Kasumi-1 (cell line): ENCODE data around the gene DYRK2.
"Not testable (repeated sequence)": the region's sequence is repeated elsewhere in the genome, so short reads cannot be mapped to it uniquely, and the experiment has no call there.

Source experiments
- DNase-seq, 2 experiments: peaks; one replicate each; lab custom pipeline; 2025; lab: John Stamatoyannopoulos, UW

Gene DYRK2

GRCh38 chr12:67669934-67670631, 21.5 kb downstream of the DYRK2 start:
- no peak for DNase-seq

GRCh38 chr12:67671419-67671818, 22.9 kb downstream of the DYRK2 start:
- no peak for DNase-seq

- DNase-seq: no peak
These were observed 23.3 kb downstream of the DYRK2 start for GRCh38 chr12:67671892-67672291.

DNA sequence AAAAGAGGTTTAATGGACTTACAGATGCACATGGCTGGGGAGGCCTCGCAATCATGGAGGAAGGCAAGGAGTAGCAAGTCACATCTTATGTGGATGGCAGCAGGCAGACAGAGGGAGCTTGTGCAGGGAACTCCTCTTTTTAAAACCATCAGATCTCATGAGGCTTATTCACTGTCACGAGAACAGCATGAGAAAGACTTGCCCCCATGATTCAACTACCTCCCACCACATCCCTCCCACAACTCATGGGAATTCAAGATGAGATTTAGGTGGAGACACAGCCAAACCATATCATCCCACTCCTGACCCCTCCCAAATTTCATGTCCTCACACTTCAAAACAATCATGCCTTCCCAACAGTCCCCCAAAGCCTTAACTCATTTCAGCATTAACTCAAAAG, 24.0 kb downstream of the DYRK2 start:
- not testable (repeated sequence) for DNase-seq

DNA sequence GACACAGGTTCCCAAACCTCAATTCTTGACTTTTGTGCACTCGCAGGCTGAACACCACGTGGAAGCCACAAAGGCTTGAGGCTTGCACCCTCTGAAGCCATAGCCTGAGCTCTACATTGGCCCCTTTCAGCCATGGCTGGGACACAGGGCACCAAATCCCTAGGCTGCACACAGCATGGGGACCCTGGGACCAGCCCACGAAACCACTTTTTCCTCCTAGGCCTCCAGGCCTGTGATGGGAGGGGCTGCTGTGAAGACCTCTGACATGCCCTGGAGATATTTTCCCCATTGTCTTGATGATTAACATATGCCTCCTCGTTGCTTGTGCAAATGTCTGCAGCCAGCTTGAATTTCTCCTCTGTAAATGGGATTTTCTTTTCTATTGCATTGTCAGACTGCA, 25.0 kb downstream of the DYRK2 start:
- not testable (repeated sequence) for DNase-seq

DNA sequence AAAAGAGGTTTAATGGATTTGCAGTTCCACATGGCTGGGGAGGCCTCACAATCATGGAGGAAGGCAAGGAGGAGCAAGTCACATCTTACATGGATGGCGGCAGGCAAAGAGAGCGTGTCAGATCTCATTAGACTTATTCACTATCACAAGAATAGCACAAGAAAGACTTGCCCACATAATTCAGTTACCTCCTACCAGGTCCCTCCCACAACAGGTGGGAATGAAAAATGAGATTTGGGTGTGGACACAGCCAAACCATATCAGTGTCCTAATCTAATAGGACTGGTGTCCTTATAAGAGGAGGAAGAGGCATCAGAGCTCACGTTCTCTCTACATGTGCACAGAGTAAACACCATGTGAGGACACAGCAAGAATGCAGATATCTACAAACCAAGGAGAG, 25.9 kb downstream of the DYRK2 start:
- DNase-seq: no peak

GRCh38 chr12:67676624-67677023, 28.1 kb downstream of the DYRK2 start:
- DNase-seq: no peak

DNA sequence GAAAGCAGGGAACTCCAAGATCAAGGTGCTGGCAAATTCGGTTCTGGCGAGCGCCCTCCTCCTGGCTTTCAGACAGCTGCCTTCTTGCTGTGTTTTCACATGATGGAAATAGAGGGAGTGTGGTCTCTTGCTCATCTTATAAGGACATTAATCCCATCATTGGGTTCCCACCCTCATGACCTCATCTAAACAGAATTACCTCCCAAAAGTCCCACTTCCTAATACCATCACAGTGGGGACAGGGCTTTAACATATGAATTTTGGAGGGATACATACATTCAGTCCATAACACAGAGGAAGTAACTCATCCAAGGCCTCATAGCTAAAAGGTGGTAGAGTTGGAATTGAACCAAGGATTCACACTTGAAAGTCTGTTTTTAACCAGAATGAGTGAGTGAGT, 28.6 kb downstream of the DYRK2 start:
- DNase-seq: no peak

GRCh38 chr12:67681105-67681778, 32.7 kb downstream of the DYRK2 start:
- no peak for DNase-seq

DNA sequence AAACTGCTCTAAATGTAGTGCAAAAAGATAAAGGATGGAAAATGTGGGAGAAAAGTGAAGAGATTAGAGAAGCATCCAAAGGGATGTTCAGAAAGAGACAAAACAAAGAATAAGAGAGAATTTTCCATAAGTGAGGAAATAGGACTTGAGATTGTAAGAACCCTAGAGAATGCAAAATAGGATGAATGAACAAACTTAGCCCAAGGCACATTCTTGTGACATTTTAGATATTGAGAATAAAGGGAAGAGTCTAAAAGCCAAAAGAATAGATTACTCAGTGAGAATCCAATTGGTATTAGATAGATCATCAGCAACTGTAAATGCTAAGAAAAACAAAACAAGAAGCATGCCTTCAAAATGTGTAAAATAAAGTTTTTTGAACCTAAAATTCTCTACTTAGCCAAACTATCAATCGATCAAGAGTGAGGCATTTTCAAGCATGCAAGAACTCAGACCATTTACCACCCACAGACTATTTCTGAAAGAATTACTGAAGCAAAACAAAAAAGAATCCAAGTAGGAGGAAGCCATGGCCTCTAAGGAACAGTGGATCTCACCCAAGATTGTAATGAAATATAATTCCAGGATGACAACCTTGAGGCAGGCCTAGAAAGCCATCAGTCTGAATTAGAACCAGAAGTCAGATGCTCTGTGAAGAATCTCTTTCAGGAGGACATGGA, 33.5 kb downstream of the DYRK2 start:
- DNase-seq: no peak

DNA sequence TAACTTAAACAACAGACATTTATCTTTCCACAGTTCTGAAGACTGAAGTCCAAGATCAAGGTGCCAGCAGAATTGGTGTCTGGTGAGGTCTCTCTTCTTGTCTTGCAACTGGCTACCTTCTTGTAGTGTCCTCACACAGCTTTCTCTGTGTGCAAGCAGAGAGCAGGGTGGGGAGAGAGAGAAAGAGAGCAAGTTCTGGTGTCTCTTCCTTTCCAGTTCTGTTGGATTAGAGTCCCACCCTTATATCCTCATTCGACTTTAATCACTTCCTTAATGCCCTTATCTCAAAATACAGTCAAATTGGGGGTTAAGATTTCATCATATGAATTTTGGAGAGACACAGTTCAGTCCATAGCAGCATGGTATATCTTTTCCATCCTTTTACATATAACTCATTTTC, 40.8 kb downstream of the DYRK2 start:
- no peak for DNase-seq

GRCh38 chr12:67690656-67691055, 42.1 kb downstream of the DYRK2 start:
- no peak for DNase-seq

- DNase-seq: no peak
These were observed 42.7 kb downstream of the DYRK2 start for GRCh38 chr12:67691220-67691619.

- DNase-seq: no peak
These were observed 43.6 kb downstream of the DYRK2 start for GRCh38 chr12:67692135-67692534.

DNA sequence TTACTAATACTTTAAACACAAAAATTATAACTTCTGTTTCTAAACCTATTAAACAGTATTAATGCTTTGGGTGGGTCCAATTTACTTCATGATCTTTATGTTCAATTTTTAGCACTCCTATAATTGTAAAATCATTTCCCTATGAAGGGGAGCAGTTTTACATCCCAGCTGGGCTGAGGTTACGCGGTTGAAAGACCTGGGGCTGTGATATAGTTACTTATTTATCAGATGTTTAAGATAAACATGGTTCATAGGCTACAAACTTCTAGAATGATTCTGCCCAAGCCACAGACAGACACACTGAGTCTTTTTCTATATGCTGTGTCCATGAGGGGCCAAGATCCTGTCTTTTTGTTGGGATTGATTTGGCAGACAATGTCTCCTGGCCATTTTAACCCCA, 44.4 kb downstream of the DYRK2 start:
- DNase-seq: no peak

DNA sequence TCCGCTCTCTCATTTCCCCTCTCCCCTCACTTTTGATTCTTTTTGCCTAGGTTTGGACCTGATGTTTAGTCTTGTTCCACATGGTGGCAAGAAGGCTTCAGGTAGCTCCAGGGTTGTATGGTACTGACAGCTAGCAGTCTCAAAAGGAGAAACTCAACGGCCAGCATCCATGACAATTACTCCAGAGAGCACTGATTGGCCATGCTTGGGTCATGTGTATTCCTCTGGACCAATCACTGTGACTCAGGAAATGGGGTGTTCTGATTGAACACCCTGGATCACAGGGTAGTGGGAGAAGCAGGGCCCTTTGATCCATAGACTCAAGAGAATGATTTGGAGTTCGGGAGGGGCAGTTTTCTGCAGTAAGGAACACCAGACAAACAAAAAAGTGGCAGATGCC, 45.3 kb downstream of the DYRK2 start:
- no peak for DNase-seq

GRCh38 chr12:67694306-67694900, 45.9 kb downstream of the DYRK2 start:
- no peak for DNase-seq

DNA sequence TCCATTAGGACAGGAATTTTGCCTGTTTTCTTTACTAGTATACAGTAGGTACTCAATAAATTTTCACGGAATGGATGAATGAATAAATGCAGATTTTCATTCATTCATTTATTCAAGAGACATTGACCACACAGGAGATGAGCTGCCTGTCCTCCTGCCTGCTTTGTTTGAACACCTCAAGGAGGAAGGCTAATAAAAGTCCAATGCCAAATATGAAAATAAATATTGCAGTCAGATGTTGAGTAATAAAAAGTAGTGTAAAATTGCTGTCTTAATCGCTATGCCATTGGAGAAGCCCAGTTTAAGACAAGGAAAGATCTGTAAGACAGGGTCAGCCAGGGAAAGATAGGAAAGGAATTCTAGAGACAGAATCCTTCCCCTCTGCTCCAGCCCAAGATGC, 47.4 kb downstream of the DYRK2 start:
- DNase-seq: no peak

DNA sequence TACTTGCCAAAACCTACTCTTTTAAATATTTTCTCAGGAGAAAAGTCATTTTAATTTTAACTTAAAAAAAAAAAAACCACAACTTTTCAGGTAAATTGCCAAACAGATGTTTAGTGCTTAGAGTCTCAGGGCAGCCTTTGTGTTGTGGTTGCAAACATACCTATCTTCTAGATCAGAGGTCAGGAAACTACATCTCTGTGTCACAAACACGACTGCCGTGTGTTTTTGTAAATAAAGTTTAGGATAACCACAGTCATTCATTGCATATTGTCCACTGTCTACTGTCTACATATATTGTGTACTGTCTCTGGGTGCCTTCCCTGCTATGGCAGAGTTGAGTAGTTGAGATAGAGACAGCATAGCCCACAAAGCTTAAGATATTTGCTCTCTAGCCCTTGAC, 48.9 kb downstream of the DYRK2 start:
- DNase-seq: no peak

DNA sequence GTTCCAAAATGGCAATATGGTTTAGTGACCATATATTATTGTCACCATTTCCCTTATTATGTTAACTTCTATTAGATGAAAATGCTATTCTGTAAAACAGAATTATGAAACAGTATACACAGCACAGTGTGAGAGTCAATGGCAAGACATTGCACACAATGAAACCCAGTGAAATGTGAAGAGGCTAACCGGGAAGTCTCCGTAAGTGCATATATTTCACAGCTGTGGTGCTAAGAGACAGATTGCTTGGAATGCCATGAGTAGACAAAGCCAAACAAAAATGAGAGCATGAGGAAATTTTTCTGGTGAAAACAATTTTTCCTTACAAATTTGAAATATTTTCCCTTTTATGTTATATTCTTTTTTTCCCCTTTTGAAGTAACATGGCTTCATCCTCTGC, 49.4 kb downstream of the DYRK2 start:
- no peak for DNase-seq

DNA sequence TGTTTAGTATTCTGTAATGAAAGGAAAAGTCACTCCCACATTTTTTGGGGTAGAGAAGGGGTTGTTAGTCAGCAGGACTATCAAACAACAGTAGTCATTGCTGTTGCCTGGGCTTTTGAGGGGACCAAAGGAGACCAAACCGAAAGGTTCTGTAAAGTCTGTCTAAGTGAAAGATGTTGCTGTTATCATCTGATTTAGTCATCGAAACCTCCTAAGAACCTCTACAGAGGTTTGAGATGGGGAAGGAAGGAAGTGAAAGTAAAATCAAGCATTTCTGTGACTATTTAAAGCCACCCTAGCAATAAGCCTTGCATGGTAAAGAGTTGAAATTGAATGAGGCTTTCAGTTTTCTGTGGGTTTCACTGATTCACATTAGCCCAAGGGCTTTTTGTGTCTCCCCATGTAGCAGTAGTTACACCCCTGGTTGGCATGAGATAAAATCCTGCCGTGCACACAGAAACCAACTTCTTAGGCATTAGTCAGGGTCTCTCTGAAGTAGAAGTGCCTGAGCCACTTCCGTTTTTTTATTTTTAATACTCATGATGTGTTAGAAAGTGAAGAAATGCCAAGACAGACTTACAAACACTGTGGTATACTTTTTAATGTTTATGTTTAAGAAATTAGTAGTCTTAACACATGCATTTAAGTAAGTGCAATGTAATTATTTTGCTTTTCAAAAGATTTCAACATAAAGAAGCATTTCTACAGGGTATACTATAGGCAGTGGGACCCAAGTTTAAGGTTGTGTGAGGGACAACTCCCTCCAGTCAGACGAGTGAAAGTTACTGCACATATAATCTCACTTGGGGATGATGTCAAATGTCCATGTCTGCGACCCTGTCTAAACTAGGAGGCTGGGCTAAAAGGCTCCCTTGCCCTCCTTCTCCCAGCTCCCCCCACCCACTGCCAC, 50.4 kb downstream of the DYRK2 start:
- DNase-seq: peak; percentile 46 to 84

DNA sequence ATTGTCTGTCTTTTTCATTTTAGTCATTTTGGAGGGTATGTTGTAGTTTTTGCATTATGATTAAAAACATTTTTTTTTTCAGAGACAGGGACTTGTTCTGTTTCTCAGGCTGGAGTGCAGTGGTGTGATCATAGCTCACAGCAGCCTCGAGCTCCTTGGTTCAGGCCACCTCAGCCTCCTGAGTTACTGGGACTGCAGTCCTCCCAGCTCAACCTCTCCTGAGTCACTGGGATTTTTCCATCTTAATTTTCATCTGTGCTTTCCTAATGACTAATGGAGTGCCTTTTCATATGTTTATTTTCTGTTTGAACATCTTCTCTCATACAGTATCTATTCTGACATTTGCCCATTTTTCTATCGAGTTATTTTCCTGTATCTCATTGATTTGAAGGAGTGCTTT, 52.6 kb downstream of the DYRK2 start:
- DNase-seq: no peak
